HG03095 (cell line): Measurements from ENCODE around the gene CDC42EP5.
"Not testable (repeated sequence)": the region's sequence is repeated elsewhere in the genome, so short reads cannot be mapped to it uniquely, and the experiment has no call there.

Experiments
- ATAC-seq: cut with Tn5 transposase; IDR thresholded peaks from one replicate; pipeline ENCODE4 v1.9.1; 2021; ENCODE audit warnings: moderate library complexity; ENCODE audit not compliant: unreplicated experiment

CDC42EP5 gene

GRCh38 chr19:54449701-54450069 is 23.4 kb downstream of the CDC42EP5 start:
- no peak for ATAC-seq

DNA sequence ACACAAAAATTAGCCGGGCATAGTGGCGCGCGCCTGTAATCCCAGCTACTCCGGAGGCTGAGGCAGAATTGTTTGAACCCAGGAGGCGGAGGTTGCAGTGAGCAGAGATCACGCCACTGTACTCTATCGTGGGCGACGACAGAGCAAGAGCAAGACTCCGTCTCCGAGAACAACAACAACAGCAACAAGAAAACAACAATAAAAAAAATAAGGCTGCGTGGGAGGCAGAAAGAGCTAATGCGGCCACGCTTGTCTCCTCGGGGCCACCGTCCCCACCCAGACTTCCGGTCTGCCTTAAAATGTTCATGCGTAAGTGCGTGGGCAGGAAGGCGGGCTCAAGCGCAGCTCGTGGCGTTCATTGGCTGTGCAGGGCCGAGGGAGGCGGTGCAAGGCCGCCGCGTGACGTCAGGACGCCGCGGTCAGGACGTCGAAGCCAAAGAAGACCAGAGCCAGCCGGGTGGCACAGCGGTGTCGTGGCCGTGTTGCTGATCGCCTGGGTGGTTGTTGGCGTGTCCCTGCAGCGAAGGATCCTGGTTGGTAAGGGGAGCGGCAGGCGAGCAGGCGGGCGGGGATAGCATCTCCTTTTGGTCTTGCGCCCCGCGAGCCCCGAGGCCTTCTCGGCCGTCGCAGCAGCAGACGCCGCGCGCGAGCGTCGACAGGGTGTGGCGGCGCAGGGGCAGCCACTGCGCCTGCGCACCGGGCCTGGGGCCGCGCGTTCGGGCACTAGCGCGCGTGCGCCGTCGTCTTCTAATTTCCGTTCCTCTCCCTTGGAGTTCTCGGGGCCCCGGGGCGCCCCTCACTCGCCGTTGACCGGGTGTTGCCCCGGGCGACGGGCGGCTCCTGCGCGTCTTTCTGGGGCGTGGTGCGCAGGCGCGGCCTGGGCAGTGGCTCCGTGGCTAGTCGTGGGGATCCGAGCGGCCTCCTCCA is 24.1 kb downstream of the CDC42EP5 start, which contains the start of gene LENG8:
Gene LENG8 (plus strand): TSS at position 426 of the 927 bp plus-strand sequence. CDS start 2,146 bp downstream, outside the sequence.
- peak; percentile 81 for ATAC-seq

DNA sequence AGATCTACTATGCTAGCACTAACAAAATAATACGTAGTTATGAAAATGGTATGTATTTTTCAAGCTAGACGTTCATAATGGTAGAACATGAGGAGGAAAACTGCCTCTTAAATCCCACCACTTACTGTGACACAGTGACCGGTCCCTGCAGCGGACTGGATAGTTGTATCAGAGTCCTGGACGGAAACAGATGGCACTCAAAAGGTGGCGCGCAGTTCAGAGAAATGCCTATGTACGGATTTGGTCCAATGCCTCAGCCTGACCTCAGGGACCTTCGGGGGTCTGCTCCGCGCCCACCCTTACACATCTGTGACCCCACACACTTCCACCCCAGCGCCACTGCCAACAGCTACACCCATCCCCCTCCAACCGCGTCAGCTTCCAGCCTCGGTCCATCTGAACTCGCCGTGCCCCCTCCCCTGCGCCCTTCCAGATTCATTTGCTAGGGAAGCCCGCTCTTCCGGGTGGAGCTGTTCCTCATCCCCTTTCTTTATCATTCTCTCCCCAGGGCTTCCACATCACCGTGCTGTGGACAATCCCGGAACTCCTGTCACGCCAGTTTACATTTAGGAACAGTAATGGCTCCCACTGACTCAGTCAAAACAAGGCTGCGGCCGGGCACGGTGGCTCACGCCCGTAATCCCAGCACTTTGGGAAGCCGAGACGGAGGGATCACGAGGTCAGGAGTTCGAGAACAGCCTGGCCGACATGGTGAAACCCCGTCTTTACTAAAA is 24.9 kb downstream of the CDC42EP5 start:
- ATAC-seq = no peak

DNA sequence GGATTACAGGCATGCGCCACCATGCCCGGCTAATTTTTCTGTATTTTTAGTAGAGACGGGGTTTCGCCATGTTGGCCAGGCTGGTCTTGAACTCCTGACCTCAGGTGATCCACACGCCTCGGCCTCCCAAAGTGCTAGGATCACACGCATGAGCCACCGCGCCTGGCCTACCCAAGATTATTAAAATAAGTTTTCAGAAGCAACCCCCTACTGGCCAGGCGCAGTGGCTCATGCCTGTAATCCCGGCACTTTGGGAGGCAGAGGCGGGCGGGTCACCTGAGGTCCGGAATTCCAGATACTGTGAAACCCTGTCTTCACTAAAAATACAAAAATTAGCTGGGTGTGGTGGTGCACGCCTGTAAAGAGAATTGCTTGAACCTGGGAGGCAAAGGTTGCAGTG is 26.7 kb downstream of the CDC42EP5 start:
- ATAC-seq = not testable (repeated sequence)

- no peak for ATAC-seq
Observed at GRCh38 chr19:54444737-54445136, 28.4 kb downstream of the CDC42EP5 start.

DNA sequence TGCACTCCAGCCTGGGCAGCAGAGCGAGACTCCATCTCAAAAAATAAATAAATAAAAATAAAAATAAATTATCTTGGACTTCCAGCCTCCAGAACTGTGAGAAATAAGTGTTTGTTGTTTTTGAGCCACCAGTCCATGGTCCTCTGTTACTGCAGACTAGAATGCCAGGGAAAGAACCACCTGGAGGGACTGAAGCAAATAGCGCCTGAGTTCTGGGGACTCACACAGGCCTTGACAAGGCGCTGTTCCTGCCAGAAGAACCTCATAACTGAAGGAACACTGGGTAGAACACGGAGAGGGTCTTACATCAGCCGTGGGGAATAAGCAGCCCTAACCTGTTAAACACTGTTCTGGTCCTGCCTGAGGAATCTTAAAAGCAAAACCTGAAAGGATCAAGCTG is 32.5 kb downstream of the CDC42EP5 start:
- ATAC-seq = no peak

GRCh38 chr19:54439174-54439851 is 33.8 kb downstream of the CDC42EP5 start:
- ATAC-seq = no peak

GRCh38 chr19:54436628-54437252 is 36.4 kb downstream of the CDC42EP5 start:
- ATAC-seq = no peak

GRCh38 chr19:54436031-54436523 is 37.0 kb downstream of the CDC42EP5 start:
- ATAC-seq = no peak

DNA sequence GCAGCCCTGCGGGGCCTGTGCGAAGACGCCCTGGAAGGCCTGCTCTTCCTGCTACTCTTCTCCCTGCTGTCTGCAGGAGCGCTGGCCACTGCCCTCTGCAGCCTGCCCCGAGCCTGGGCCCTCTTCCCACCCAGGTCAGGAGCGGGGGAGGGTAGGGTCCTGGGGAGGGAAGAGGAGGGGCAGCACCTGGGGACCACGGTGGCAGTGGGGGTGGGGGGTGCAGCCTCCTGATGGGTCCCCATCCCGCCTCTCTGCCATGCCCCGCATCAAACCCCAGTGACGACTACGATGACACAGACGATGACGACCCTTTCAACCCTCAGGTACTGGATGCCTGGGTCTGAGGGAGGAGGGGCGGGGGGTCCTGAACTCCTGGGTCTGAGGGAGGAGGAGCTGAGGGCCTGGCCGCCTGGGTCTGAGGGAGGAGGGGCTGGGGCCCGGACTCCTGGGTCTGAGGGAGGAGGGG is 37.5 kb downstream of the CDC42EP5 start:
- ATAC-seq = no peak

DNA sequence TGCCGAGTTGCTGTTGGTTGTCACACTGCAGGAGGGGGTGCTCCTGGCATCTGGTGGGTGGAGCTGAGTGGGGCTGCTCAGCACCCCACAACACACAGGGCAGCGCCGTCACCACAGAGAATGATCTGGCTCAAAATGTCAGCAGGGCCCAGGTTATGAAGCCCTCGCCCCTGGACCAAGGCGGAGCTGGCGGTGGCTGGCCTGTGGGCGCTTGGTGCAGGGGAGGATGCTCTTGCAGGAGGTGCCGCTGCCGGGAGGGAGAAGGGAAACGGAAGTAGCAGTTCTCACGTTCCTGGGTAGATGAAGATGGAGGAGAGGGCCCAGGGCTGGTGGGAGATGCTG is 38.3 kb downstream of the CDC42EP5 start:
- ATAC-seq = no peak

DNA sequence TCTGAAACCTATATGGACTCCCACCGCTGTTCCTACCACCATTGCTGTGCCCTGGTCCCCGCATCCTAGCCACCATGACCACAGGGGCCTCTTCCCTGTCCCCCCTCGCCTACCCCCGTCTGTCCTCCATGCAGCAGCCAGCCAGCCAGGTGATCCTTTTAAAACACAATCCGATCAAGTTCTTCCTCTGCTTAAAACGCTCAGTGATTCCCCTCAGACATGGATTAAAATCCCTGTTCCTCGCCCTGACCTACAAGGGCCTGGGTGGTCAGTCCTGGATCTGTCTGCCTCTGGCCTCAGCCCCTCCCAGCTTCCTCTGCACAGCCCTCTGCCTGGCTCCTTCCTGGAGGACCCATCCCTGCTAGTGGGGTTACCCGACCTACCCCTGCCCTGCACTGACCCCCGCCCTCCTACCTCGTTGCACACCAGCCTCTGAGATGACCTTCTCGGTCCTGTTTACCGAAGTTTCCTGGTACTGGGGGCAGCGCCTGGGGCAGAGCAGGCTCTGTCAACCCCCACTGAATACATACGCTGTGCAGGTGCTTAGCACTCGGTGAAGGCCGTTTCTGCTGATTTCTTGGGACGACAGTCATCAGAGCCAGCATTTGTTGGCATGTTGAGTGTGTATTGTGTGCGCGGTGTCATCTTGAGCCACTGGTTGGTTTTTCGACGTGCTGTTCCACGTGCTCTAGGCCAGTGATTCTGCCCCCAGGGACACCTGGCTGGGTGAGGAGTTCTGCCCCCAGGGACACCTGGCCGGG is 38.8 kb downstream of the CDC42EP5 start:
- ATAC-seq = no peak

GRCh38 chr19:54433697-54434096 is 39.4 kb downstream of the CDC42EP5 start:
- no peak for ATAC-seq

DNA sequence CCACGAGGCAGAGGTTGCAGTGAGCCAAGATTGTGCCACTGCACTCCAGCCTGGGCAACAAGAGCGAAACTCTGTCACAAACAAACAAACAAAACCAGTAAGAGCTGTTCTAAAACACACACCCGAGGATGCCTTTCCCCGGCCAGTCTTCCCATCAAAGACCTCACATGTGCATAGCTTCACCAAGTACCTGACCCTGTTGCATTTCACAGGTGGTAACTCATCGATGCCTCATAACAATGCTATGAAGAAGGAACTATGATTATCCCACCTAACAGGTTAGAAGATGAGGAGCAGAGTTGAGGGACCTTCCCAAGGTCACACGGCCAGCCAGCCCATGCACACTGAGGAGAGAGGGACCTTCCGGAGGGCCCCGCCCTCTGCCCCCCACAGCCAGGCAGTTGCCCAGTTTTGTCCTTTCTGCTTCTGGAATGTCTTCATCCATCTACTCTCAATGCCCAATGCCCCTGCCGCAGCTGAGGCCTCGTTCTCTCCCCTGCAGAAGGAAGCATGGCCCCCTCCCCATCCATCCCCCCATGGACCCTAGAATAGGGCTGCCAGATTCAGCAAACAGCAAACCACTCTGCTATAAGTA is 40.9 kb downstream of the CDC42EP5 start:
- ATAC-seq = no peak

- ATAC-seq = no peak
Observed at GRCh38 chr19:54431255-54431838, 41.7 kb downstream of the CDC42EP5 start.

GRCh38 chr19:54430306-54431254 is 42.5 kb downstream of the CDC42EP5 start:
- no peak for ATAC-seq

DNA sequence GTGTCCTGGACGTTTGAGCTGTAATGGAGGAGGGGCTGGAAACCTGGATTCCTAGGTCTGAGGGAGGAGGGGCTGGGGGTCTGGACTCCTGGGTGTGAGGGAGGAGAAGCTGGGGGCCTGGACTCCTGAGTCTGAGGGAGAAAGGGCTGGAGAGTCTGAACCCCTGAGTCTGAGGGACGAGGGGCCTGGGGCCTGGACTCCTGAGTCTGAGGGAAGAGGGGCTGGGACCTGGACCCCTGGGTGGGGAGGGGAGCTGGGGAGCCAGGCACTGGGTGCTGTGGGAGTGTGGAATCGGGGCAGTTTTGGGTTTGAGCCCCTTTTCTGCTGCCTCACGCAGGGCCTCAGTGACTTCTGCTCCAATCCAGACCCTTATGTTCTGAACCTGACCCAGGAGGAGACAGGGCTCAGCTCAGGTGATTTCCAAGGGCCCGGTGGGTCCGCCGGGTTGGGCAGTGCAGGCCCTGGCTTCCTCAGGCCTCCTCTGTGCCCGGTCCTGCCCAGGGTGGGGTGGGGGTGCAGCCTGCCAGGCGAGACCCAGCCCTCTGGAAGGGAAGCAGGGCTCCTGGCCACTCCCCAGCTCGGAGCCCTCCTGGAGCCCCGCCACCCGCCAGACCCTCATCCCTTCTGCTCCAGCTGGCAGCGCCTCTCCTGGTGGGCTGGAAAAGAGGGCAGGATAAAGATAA is 43.4 kb downstream of the CDC42EP5 start:
- ATAC-seq = no peak

DNA sequence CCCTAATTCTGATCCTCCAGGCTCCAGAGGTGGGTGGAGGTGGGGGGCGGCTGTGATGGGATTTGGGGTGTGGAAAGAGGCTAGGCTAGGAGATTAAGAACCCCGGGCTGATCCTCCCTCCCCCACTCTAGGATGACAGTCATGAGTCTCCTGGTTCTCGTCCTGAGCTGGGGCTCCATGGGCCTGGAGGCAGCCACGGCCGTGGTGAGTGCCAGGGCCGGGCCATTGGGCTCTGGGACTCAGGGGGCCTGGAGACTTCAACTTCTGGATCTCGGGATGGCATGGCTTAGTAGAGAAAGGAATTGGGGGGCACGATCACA is 44.0 kb downstream of the CDC42EP5 start:
- ATAC-seq = no peak
